ENCODE measurements around the gene NIF3L1.

Gene NIF3L1

DNA sequence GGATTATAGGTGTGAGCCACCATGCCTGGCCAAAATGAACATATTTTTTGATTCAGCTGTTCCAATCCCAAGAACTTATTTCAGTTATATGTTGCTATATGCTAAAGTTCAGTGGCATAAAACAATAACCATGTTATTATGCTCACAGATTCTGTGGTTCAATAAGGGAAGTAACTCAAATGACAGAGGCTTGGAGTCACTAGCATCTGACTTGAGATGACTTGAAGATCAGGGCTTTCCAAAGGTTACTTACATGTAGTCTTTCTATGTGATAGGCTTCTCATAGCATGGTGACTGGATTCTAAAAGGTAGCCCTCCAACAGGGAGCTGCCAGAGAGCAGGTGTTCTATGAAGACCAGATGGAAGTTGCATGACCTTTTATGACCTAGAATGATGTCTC is 41.9 kb upstream of the NIF3L1 start:
- in situ Hi-C loops (cut with MboI; ENCODE audit: low pct_unique_long_range_greater_than_20kb, low sequenced_read_pairs, unreplicated experiment), result no loop called here
- no peak for DNase-seq (ENCODE audit: low spot score)
- TF ChIP-seq, protein P1, sequence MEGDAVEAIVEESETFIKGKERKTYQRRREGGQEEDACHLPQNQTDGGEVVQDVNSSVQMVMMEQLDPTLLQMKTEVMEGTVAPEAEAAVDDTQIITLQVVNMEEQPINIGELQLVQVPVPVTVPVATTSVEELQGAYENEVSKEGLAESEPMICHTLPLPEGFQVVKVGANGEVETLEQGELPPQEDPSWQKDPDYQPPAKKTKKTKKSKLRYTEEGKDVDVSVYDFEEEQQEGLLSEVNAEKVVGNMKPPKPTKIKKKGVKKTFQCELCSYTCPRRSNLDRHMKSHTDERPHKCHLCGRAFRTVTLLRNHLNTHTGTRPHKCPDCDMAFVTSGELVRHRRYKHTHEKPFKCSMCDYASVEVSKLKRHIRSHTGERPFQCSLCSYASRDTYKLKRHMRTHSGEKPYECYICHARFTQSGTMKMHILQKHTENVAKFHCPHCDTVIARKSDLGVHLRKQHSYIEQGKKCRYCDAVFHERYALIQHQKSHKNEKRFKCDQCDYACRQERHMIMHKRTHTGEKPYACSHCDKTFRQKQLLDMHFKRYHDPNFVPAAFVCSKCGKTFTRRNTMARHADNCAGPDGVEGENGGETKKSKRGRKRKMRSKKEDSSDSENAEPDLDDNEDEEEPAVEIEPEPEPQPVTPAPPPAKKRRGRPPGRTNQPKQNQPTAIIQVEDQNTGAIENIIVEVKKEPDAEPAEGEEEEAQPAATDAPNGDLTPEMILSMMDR (IDR thresholded peaks at IDR 0.05; ENCODE audit: extremely low read depth, insufficient read depth, missing control alignments), result no peak

DNA sequence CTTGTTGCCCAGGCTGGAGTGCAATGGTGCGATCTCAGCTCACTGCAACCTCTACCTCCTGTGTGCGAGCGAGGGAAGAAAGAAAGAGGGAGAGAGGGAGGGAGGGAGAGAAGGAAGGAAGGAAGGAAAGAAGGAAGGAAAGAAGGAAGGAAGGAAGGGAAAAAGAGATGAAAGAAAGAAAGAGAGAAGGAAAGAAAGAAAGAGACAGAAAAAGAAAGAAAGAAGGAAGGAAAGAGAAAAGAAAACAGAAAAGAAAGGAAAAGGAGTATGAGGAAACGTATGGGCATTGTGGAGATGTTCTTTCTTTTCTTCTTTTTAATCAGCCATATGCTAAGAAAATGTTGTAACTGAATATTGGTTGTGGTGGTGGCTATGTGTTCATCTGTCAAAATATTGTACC is 41.2 kb upstream of the NIF3L1 start:
- in situ Hi-C loops (cut with MboI; ENCODE audit: low pct_unique_long_range_greater_than_20kb, low sequenced_read_pairs, unreplicated experiment), result no loop called here
- TF ChIP-seq, protein P1 (IDR thresholded peaks at IDR 0.05; ENCODE audit: extremely low read depth, insufficient read depth, missing control alignments), result no peak
- no peak for DNase-seq (ENCODE audit: low spot score)

DNA sequence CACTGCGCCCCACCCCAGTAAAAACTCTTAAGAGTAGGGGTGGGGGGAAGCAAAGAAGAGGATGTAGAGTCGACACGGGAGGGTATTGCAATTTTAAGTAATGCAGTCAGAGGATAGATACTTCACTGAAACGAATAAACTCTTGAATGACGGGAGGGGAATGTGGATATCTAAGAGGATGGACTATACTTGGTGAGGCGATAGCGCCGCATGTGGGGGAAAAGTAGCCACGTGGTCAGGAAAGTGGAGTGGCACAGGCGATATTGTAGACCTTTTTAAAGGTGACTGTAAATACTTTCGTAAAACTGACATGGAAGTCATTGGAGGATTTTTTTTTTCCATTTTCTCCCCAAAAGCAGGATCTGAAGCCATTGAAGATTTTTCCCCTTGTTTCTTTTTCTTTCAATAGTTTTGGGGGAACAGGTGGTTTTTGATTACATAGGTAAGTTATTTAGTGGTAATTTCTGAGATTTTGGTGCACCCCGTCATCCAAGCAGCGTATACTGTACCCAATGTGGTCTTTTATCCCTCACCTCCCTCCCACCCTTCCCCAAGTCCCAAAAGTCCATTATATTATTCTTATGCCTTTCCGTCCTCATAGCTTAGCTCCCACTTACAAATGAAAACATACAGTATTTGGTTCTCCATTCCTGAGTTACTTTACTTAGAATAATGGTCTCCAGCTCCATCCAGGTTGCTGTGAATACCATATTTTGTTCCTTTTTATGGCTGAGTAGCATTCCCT is 38.5 kb upstream of the NIF3L1 start:
- TF ChIP-seq, protein P1 (IDR thresholded peaks at IDR 0.05; ENCODE audit: extremely low read depth, insufficient read depth, missing control alignments), result no peak
- no peak for DNase-seq (ENCODE audit: low spot score)
- in situ Hi-C loops (cut with MboI; ENCODE audit: low pct_unique_long_range_greater_than_20kb, low sequenced_read_pairs, unreplicated experiment), result no loop called here

DNA sequence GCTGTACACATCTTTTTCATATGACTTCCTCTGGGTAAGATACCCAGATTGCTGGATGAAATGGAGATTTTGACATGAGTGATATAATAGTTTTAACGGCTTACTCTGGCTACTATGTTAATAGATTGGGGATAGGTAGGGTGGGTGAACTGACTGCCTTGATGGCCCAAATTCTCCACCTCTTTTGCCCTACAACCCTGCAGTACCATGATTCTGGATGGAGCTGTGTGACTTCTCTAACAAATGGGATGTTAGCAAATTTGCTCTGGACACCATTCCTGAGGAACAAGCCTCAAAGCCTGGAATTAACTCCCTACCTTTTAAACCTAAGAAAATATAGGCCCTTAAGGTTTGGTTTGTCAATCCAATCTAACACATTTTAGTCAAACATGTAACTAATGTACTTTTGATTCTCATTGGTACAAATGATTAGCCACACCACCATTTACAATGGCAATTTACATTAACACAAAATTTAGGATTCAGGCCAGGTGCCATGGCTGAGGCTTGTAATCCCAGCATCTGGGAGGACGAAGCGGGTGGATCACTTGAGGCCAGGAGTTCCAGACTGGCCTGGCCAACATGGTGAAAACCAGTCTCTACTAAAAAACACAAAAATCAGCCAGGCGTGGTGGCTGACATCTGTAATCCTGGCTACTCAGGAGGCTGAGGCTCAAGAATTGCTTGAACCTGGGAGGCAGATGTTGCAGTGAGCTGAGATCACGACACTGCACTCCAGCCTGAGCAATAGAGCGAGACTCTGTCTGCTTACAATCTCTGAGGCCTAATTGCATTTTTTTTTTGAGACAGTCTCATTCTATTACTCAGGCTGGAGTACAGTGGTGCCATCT is 37.5 kb upstream of the NIF3L1 start:
- DNase-seq (ENCODE audit: low spot score), result no peak
- TF ChIP-seq, protein P1 (IDR thresholded peaks at IDR 0.05; ENCODE audit: extremely low read depth, insufficient read depth, missing control alignments), result no peak
- in situ Hi-C loops (cut with MboI; ENCODE audit: low pct_unique_long_range_greater_than_20kb, low sequenced_read_pairs, unreplicated experiment), result no loop called here

DNA sequence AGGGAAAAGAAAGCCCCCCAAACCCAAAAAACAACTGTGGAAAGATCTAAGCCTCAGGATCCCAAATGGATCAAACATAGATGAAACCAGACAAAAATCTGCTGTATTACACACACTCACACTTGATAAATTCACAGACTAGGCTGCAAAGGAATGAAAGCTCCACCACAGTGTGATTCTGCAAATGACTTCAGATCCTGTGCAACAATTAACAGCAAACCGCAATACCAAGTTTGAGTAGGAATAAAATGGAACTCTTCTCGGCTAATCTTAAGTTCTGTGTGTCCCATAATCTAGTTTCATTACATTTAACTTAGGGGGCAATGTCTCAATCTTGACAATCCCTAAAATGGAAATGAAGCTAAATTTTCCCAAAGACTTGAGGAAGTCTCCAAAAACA is 36.6 kb upstream of the NIF3L1 start:
- in situ Hi-C loops (cut with MboI; ENCODE audit: low pct_unique_long_range_greater_than_20kb, low sequenced_read_pairs, unreplicated experiment), result no loop called here
- no peak for DNase-seq (ENCODE audit: low spot score)
- TF ChIP-seq, protein P1 (IDR thresholded peaks at IDR 0.05; ENCODE audit: extremely low read depth, insufficient read depth, missing control alignments), result no peak

DNA sequence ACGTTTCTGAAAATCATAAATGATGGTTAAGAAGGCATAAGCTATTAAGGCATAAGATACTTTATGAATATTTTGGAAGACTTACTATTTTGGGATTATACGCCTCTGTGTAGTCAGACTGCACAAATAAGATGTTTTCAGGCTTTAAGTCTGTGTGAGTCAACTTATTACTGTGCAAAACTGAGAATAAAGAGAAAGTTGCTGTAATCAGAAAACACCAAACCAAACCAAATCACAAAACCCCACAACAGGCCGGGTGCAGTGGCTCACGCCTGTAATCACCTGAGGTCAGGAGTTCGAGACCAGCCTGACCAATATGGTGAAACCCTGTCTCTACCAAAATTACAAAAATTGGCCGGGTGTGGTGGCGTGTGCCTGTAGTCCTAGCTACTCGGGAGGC is 32.4 kb upstream of the NIF3L1 start:
- in situ Hi-C loops (cut with MboI; ENCODE audit: low pct_unique_long_range_greater_than_20kb, low sequenced_read_pairs, unreplicated experiment), result no loop called here

More for the DNA sequence above, 32.4 kb upstream of the NIF3L1 start:
- TF ChIP-seq, protein P1 (IDR thresholded peaks at IDR 0.05; ENCODE audit: extremely low read depth, insufficient read depth, missing control alignments), result no peak
- no peak for DNase-seq (ENCODE audit: low spot score)

All from GM13977 (cell line).